HEK293T (cell line): Measurements from ENCODE around the gene TMEM269.

Experiments used
- ARNT ChIP-seq: fragments of 450-650 bp; IDR thresholded peaks from 2 replicates; pipeline ENCODE4 v1.6.1; 2017; ENCODE audit warnings: mild to moderate bottlenecking
- BHLHE40 ChIP-seq: fragments of 450-650 bp; IDR thresholded peaks from 2 replicates; pipeline ENCODE4 v1.6.1; 2016; ENCODE audit warnings: mild to moderate bottlenecking, moderate library complexity, borderline replicate concordance
- FOXA1 ChIP-seq: fragments of 450-650 bp; IDR thresholded peaks from 2 replicates; pipeline ENCODE4 v1.6.1; 2016; ENCODE audit warnings: mild to moderate bottlenecking
- FOXK2 ChIP-seq: fragments of 450-650 bp; IDR thresholded peaks from 2 replicates; pipeline ENCODE4 v1.6.1; 2016; ENCODE audit warnings: mild to moderate bottlenecking
- FOXM1 ChIP-seq: fragments of 450-650 bp; IDR thresholded peaks from 2 replicates; pipeline ENCODE4 v1.6.1; 2017; ENCODE audit warnings: mild to moderate bottlenecking, borderline replicate concordance
- LEF1 ChIP-seq: fragments of 450-650 bp; IDR thresholded peaks from 2 replicates; pipeline ENCODE4 v1.6.1; 2017; ENCODE audit warnings: mild to moderate bottlenecking, borderline replicate concordance
- SP1 ChIP-seq: fragments of 450-650 bp; IDR thresholded peaks from 2 replicates; pipeline ENCODE4 v1.6.1; 2017
- SUZ12 ChIP-seq: fragments of 450-650 bp; IDR thresholded peaks from 2 replicates; pipeline ENCODE4 v1.6.1; 2016; ENCODE audit warnings: mild to moderate bottlenecking
- TARDBP ChIP-seq: fragments of 450-650 bp; IDR thresholded peaks from 2 replicates; pipeline ENCODE4 v1.6.1; 2016

DNA sequence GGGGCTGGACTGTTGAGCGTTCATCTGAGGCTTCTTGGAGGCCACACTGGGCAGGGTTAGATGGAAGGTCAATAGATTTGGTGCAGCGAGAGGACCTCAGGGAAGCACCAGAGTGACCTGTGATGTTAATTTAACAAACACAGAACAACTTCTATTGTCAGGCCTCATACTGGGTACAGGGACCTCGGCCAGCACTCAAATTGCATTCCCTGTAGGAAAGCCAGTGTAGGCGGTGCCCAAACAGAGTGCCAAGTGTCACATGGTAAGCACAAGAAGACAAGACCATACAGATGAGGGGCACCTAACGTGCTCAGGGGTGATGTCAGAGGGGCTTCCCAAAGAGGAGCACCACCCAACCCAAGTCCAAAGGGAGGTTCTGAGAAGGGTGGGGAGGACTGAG is 1.3 kb downstream of the TMEM269 start:
- TF ChIP-seq FOXA1 (no peak), BHLHE40 (no peak), TARDBP (no peak), FOXK2 (no peak), SUZ12 (no peak), SP1 (no peak), FOXM1 (no peak), ARNT (no peak), LEF1 (no peak)
